Tibial nerve (tissue), 4 donors: ENCODE measurements around the gene QSOX2. TPM values are rescaled to one million over a fixed set of nuclear protein-coding genes. Genes with fewer than 3 reads are reported as not detected.

ENCODE experiments used
- DNase-seq, 2 donors: peaks; one replicate each; pipeline ENCODE4 v3.0.0-alpha.2; 2019; ENCODE audit warnings: low spot score in 2 of 2
- H3K27ac ChIP-seq, 4 donors: fragments of 200-600 bp; sonication (generic) in 3 of 4; one replicate each; pipeline ENCODE4 v1.5.1; 2017 to 2019; ENCODE audit warnings: mild to moderate bottlenecking in 1 of 4
- H3K27me3 ChIP-seq, 2 donors: fragments of 200-600 bp; sonication (generic) in 1 of 2; one replicate each; pipeline versions ENCODE4 v1.5.1 to v1.6.0; 2017 to 2019
- H3K36me3 ChIP-seq, 3 donors: fragments of 200-600 bp; sonication (generic); one replicate each; pipeline ENCODE4 v1.5.1; 2018 to 2019
- H3K4me1 ChIP-seq, 4 donors: fragments of 200-600 bp; sonication (generic) in 3 of 4; one replicate each; pipeline ENCODE4 v1.5.1; 2017 to 2019
- H3K4me3 ChIP-seq, 4 donors: fragments of 200-600 bp; sonication (generic) in 3 of 4; one replicate each; pipeline ENCODE4 v1.5.1; 2017 to 2019; ENCODE audit warnings: mild to moderate bottlenecking in 1 of 4, moderate library complexity in 1 of 4
- H3K9me3 ChIP-seq, 4 donors: fragments of 200-600 bp; sonication (generic) in 3 of 4; one replicate each; pipeline ENCODE4 v1.5.1; 2017 to 2019
- EP300 ChIP-seq, 2 donors: sonication (generic); formaldehyde crosslinking; IDR thresholded peaks; one replicate each; pipeline ENCODE4 v1.6.1; 2017; ENCODE audit warnings: antibody characterized with exemption in 2 of 2, mild to moderate bottlenecking in 1 of 2
- POLR2A ChIP-seq, 2 donors: fragments of 450-650 bp; IDR thresholded peaks; one replicate each; pipeline ENCODE4 v1.6.1; 2017; ENCODE audit warnings: antibody characterized with exemption in 2 of 2, mild to moderate bottlenecking in 2 of 2, moderate library complexity in 2 of 2
- WGBS, 2 donors: methylation state at CpG; one replicate each; pipeline ENCODE4 v1.1.5; 2018; 5-methylcytosine and 5-hydroxymethylcytosine counted together
- total RNA-seq, 4 donors: library from RNA; depleted of rRNA; stranded (reverse); fragments of >200 nt; gene quantifications; one replicate each; pipeline ENCODE4 v1.1.0, GENCODE V29; 2016
- TF ChIP-seq, protein P1 (sequence below), 5 experiments: fragments of 200-600 bp in 3 of 5; fragments of 450-650 bp in 2 of 5; sonication (generic) in 3 of 5; IDR thresholded peaks; one replicate each; pipeline ENCODE4 v1.5.1; 2016 to 2019; ENCODE audit warnings: antibody characterized with exemption in 5 of 5, mild to moderate bottlenecking in 3 of 5, moderate library complexity in 2 of 5

The QSOX2 gene
- total RNA-seq, 4 donors from 2014 or later, result 10.2 to 16.8 (median 11.8) TPM

- Histone ChIP-seq H3K27me3 (peaks cover 0 to 21% of the 10 kb centered on the region in 2 donors), H3K9me3 (no peaks in the 10 kb centered on the region), H3K4me3 (no peak overlapping the region), H3K36me3 (no peaks in the 10 kb centered on the region), H3K27ac (no peak overlapping the region), H3K4me1 (no peaks in the 10 kb centered on the region)
- DNase-seq, result no peak
- TF ChIP-seq POLR2A (IDR thresholded peaks at IDR 0.05) (no peak), EP300 (IDR thresholded peaks at IDR 0.05) (no peak)
- TF ChIP-seq, protein P1, sequence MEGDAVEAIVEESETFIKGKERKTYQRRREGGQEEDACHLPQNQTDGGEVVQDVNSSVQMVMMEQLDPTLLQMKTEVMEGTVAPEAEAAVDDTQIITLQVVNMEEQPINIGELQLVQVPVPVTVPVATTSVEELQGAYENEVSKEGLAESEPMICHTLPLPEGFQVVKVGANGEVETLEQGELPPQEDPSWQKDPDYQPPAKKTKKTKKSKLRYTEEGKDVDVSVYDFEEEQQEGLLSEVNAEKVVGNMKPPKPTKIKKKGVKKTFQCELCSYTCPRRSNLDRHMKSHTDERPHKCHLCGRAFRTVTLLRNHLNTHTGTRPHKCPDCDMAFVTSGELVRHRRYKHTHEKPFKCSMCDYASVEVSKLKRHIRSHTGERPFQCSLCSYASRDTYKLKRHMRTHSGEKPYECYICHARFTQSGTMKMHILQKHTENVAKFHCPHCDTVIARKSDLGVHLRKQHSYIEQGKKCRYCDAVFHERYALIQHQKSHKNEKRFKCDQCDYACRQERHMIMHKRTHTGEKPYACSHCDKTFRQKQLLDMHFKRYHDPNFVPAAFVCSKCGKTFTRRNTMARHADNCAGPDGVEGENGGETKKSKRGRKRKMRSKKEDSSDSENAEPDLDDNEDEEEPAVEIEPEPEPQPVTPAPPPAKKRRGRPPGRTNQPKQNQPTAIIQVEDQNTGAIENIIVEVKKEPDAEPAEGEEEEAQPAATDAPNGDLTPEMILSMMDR (IDR thresholded peaks at IDR 0.05), result no peak
- 36 to 38% methylated on average over 12 of the region's 12 CpGs for WGBS, 2 donors
Measured at GRCh38 chr9:136175616-136176197, 69.9 kb downstream of the QSOX2 start.

- Histone ChIP-seq H3K4me3 (no peak overlapping the region), H3K4me1 (no peaks in the 10 kb centered on the region), H3K27me3 (peaks cover 0 to 28% of the 10 kb centered on the region in 2 donors), H3K27ac (no peak overlapping the region), H3K36me3 (no peaks in the 10 kb centered on the region), H3K9me3 (no peaks in the 10 kb centered on the region)
- 40 to 61% methylated on average over 6 to 8 of the region's 8 CpGs for WGBS, 2 donors
- TF ChIP-seq, protein P1 (IDR thresholded peaks at IDR 0.05), result no peak
- DNase-seq, result no peak
Measured at GRCh38 chr9:136174779-136175615, 70.6 kb downstream of the QSOX2 start.

DNA sequence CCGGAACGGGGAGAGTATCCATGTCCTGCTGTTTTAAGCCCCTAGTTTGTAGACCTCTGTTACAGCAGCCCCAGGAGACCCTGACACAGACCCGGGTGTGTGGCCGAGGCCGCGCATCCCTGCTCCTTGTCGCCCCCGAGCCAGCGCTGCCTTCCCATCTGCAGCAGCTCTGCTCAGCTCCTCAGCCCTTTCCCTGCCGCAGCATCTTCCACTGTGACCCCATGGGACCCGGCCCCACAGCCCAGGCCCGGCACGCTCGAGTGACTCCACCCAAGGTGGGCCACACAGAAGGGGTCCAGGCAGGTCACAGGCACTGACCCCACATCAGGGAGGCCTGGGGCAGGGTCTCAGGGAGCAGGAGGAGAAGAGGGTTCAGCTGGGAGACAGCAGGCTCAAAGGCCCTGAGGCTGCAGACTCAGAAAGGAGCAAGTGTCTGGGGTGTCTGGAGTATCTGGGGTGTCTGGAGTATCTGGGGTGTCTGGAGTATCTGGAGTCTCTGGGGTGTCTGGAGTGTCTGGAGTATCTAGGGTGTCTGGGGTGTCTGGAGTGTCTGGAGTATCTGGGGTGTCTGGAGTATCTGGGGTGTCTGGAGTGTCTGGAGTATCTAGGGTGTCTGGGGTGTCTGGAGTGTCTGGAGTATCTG lies 71.8 kb downstream of the QSOX2 start:
- H3K9me3 ChIP-seq, result no peaks in the 10 kb centered on the region
- no peak for DNase-seq
- H3K27ac ChIP-seq, result no peak overlapping the region
- 72 to 73% methylated on average over 14 of the region's 14 CpGs for WGBS, 2 donors
- peaks cover 0 to 33% of the 10 kb centered on the region in 2 donors for H3K27me3 ChIP-seq
- H3K4me3 ChIP-seq, result no peak overlapping the region
- no peak for TF ChIP-seq EP300 (IDR thresholded peaks at IDR 0.05)
- TF ChIP-seq, protein P1 (IDR thresholded peaks at IDR 0.05), result no peak
- TF ChIP-seq POLR2A (IDR thresholded peaks at IDR 0.05), result no peak
- H3K36me3 ChIP-seq, result no peaks in the 10 kb centered on the region
- H3K4me1 ChIP-seq, result no peaks in the 10 kb centered on the region

DNA sequence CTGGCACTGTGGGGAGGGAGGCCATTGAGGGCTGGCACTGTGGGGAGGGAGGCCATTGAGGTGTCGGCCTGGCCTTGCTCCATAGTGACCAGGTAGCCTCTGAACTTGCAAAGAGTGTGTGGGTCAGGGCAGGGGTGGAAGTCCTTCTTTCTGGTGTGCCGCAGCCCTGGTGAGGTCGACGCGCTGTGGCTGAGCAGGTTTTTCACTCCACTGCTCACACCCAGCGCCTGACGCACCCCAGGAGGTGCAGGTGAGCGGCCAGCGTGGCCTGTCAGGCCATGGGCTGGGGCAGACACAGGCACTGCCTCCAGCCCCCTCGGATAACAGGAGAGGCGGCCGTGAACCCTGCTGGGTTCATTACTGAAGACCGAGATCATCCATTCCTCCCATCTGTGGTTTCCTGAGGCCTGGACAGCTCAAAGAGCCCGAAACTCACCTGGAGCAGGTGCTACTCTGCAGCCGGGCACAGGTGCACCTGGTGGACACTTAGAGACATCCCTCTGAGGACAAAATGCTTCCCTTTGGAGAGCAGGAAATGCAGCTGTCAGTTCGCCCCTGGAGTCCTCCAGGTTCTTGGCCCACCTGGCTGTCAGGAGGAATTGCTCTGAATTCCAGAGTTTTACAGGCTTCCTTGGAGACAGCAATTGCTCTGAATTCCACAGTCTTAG lies 73.1 kb downstream of the QSOX2 start:
- Histone ChIP-seq H3K36me3 (no peaks in the 10 kb centered on the region), H3K9me3 (no peaks in the 10 kb centered on the region), H3K27ac (no peak overlapping the region), H3K4me1 (no peaks in the 10 kb centered on the region), H3K27me3 (peaks cover 0 to 33% of the 10 kb centered on the region in 2 donors), H3K4me3 (no peak overlapping the region)
- 75 to 82% methylated on average over 12 to 14 of the region's 16 CpGs for WGBS, 2 donors
- TF ChIP-seq POLR2A (IDR thresholded peaks at IDR 0.05), result no peak
- TF ChIP-seq, protein P1 (IDR thresholded peaks at IDR 0.05), result no peak
- TF ChIP-seq EP300 (IDR thresholded peaks at IDR 0.05), result no peak
- no peak for DNase-seq
